LNCAP (cell line): Measurements from ENCODE around the gene SDSL.

Source experiments
- TF ChIP-seq, protein P1 (sequence below): fragments of 450-650 bp; IDR thresholded peaks from 2 replicates; pipeline ENCODE4 v1.5.1; 2017; ENCODE audit warnings: mild to moderate bottlenecking

The SDSL gene

DNA sequence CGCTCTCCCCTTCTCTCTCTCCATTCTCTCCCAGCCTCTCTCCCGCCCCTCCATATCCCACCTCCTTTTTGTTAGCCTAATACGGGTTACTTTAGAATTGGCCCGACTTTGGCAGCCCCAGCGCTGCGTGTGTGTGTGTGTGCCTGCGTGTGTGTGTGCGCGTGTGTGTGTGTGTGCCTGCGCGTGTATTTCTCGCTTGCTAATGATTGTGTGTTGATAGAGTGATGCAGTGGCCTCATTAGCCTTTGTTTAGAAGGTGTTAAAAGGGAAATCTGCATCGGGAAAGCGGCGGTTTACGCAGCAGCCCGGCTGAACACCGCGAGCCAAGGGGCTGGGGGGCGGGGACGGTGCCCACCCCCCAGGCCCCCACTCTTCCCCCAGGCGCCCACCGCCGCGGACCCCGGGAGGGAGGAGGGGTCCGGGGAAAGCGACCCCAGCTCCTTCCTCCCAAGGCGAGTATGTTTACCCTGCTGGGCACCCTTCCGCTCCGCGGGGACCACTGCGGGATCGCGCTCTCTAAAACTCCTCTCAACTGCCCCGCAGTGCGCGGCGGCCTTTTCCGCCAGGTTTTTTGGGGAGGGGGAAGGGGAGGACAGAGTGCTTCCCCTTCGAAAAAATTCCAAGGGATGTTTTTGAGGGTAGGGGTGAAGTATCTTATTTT, 56.3 kb downstream of the SDSL start:
- TF ChIP-seq, protein P1, sequence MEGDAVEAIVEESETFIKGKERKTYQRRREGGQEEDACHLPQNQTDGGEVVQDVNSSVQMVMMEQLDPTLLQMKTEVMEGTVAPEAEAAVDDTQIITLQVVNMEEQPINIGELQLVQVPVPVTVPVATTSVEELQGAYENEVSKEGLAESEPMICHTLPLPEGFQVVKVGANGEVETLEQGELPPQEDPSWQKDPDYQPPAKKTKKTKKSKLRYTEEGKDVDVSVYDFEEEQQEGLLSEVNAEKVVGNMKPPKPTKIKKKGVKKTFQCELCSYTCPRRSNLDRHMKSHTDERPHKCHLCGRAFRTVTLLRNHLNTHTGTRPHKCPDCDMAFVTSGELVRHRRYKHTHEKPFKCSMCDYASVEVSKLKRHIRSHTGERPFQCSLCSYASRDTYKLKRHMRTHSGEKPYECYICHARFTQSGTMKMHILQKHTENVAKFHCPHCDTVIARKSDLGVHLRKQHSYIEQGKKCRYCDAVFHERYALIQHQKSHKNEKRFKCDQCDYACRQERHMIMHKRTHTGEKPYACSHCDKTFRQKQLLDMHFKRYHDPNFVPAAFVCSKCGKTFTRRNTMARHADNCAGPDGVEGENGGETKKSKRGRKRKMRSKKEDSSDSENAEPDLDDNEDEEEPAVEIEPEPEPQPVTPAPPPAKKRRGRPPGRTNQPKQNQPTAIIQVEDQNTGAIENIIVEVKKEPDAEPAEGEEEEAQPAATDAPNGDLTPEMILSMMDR, result no peak

DNA sequence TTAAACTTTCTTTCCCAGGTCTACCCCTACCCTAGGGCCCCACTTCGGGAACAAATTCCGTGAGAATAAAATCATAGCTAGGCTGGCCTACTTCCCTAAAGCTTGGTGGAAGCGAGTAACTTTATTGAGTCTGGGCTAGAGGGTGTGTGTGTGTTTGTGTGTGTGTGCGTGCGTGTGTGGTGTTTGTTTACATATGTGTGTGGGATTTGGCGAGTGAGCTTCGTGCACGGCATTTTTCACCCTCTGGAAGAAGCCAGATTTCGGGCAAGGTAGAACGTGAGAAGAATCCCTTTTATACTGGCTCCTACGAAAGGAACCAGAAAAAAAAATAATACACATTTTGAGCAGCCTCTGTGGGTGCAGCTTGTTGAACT, 57.0 kb downstream of the SDSL start:
- TF ChIP-seq, protein P1, result no peak

DNA sequence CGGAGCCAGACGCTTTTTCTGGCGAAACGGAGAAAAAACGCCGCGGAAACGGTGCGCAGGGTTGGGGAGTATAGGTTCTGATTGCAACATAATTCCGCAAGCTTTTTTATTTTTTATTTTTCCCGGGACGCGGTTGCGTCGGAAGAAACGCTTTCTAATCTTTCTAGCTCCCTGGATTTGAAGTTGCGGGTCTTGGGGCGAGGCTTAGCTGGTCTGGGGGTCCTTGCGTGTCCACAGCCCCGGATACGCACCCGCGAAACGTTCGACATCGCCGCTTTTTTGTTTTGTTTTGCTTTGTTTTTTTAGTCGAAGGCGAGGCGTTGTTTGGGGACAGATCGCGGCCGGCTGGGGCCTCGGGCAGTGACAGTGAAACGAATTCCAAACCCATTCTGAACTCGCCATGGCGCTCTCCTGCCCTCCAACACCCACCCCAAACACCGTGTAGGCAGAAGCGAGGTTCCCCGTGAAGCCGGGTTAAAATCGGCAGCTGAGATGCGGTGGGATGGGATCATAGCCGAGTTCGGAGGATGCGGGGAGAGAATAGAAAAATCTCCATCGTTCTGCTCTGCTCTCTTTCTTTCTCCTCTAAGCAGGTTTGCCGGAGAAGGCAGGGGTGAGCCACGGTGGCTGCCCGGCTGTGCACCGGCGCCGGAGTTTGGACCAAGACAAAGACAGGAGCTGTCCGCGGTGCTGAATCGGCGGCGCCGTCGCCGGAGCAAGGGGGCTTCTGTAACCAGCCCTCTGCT, 57.6 kb downstream of the SDSL start:
- TF ChIP-seq, protein P1, result no peak

DNA sequence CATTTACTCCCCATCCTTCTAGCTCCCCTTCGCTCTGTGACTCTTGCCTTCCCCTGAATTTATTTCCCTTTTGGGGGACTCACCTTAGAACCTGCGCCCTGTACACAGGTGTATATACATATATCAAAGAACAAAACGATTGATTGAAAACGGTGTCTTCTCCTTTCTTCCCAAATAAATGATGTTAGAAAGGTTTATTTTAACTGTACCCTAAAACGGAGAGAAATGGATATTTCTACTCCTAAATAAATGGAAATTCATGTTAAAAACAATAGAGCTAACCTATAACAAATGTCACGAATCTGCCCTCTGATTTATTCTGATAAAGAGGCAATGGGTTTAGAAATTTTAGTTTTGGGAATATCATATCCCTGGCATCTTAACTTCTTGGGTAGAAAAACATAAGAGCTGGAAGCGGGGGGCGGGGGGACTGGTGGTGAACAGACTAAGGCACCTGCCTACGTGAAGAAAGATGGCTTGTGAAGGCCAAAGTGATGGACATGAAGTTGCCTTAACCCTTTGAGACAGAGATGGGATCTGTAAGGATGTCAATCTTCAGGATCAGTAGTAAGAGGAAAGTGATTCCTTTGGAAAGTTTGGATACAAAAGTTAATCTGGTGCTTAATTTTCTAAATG, 58.3 kb downstream of the SDSL start:
- TF ChIP-seq, protein P1, result no peak

DNA sequence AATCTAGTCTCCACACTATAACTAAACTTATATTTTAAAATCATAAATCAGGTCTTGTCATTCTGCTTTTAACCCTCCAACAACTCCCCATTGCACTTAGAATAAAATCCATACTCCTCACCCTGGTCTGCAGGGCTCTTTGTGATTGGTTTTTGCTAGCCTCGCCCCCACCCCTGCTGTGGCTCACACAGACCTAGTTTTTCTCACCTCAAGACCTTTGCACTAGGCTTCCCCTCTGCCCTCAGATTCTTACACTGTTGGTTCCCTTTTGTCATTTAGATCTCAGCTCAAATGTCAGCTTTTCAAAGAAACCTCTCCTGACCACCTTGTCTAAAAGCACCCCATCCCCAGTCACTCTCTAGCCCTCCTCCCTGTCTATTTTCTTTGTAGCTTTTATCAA, 60.2 kb downstream of the SDSL start:
- TF ChIP-seq, protein P1, result no peak

DNA sequence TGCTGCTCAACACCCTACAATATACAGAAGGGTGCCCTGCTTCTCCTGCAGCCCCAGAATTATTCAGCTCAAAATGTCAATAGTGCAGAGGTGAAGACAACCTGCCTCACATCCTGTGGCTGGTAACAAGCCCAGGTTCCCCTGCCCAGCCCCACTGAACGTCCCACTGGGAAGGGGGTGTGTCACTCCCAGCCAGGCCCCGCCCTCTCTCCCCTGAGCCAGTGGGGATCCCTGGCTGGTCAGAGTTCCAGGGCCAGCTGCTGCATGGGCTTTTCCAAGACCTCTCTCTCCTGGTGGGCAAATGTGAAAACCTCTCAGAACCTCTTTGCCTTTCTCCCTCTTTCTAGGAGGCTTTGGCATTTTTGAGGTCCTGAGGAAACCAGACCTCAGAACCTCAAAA, 63.1 kb downstream of the SDSL start:
- TF ChIP-seq, protein P1, result no peak

DNA sequence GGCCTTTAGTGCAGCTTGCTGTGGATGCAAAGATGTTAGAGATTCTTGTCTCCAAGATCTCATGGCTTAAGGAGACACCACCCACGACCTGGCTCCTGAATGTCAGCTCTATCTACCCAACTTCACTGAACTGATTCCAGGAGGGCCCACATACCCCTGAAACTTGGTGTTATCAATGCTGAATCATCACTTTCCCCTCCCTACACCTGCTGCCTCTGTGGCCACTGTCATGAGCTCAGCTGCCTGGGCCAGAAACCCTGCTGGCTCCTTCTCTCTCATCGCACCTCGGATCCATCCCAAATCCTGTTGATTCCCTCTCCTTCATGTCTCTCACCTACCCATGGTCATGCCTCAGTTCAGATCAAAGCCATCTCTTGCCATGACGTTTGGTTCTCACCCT, 64.5 kb downstream of the SDSL start:
- TF ChIP-seq, protein P1, result no peak
